ENCODE data around the gene ST3GAL2. TPM values are rescaled to one million over a fixed set of nuclear protein-coding genes. Genes with fewer than 3 reads are reported as not detected.

Gene ST3GAL2
- total and polyA plus RNA-seq, 2 donors (not counting 1 experiment from before 2014, with no cell fraction given), result 18.2 to 71.3 TPM

DNA sequence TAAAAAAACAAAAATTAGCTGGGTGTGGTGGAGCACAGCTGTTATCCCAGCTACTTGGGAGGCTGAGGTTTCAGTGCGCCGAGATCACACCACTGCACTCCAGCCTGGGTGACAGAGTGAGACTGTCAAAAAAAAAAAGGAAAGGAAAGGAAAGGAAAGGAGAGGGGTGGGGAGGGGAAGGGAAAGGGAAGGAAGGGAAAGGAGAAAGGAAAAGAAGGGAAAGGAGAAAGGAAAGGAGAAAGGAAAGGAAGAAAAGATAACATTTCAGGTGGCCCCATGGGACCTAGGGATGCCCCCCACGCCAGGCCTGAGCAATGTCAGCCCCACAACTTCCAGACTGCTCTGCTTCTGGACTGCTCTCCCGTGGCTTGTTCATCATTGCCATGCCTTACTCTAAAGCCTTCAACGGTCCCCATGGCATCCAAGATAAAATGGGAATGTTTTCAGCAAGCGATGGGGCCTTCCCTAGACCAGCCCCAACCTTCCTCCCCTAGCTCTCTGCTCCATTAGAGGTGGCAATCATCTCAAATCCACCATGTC is 55.4 kb downstream of the ST3GAL2 start:
- Histone ChIP-seq H3K9me3 (ENCODE audit: control extremely low read depth in 1 of 3, control insufficient read depth in 2 of 3, insufficient read depth in 1 of 3, low read length in 2 of 3) (peaks cover 0 to 3% (median 0%) of the 10 kb centered on the region in 3 donors), H3K27ac (ENCODE audit: low read length in 2 of 2) (no peak overlapping the region), H3K79me2 (ENCODE audit: control insufficient read depth, insufficient read depth, low read length) (peaks cover 6% of the 10 kb centered on the region), H3K27me3 (replicated peaks in 1 of 4; ENCODE audit: control extremely low read depth in 1 of 4, control insufficient read depth in 3 of 4, insufficient read depth in 4 of 4, low read length in 3 of 4) (no peaks in the 10 kb centered on the region), H3K9ac (ENCODE audit: low read length) (no peak overlapping the region), H2AFZ (ENCODE audit: insufficient read depth, low read depth, low read length, poor library complexity, severe bottlenecking) (no peak overlapping the region), H3K4me1 (ENCODE audit: control insufficient read depth in 2 of 2, insufficient read depth in 2 of 2, low read length in 2 of 2) (peaks cover 18 to 25% of the 10 kb centered on the region in 2 donors), H3K4me3 (ENCODE audit: control extremely low read depth in 1 of 5, extremely low read depth in 1 of 5, insufficient read depth in 1 of 5, low read depth in 2 of 5, low read length in 4 of 5) (no peak overlapping the region), H3K4me2 (replicated peaks; ENCODE audit: low read depth, low read length, poor library complexity, severe bottlenecking) (no peak overlapping the region), H3K36me3 (replicated peaks in 1 of 2; ENCODE audit: control extremely low read depth in 1 of 2, control insufficient read depth in 1 of 2, extremely low read depth in 1 of 2, insufficient read depth in 2 of 2, low read length in 1 of 2) (peaks cover 2 to 16% of the 10 kb centered on the region in 2 experiments), H4K20me1 (ENCODE audit: control insufficient read depth, insufficient read depth, low read length, poor library complexity, severe bottlenecking) (no peaks in the 10 kb centered on the region)
- Mint-ChIP-seq H3K27me3 (no peaks in the 10 kb centered on the region), H3K9me3 (ENCODE audit: insufficient read depth) (no peaks in the 10 kb centered on the region), H3K4me3 (peak overlapping the region; percentile 40), H3K27ac (peak overlapping the region; percentile 21), H3K4me1 (peaks cover 8% of the 10 kb centered on the region)
- CTCF ChIA-PET, result no interaction called here
- POLR2A ChIA-PET, result no interaction called here
- TF ChIP-seq EZH2 (IDR thresholded peaks at IDR 0.05; ENCODE audit: borderline replicate concordance, insufficient read depth, low read depth, low read length, poor library complexity, severe bottlenecking), result no peak
- TF ChIP-seq, protein P1, sequence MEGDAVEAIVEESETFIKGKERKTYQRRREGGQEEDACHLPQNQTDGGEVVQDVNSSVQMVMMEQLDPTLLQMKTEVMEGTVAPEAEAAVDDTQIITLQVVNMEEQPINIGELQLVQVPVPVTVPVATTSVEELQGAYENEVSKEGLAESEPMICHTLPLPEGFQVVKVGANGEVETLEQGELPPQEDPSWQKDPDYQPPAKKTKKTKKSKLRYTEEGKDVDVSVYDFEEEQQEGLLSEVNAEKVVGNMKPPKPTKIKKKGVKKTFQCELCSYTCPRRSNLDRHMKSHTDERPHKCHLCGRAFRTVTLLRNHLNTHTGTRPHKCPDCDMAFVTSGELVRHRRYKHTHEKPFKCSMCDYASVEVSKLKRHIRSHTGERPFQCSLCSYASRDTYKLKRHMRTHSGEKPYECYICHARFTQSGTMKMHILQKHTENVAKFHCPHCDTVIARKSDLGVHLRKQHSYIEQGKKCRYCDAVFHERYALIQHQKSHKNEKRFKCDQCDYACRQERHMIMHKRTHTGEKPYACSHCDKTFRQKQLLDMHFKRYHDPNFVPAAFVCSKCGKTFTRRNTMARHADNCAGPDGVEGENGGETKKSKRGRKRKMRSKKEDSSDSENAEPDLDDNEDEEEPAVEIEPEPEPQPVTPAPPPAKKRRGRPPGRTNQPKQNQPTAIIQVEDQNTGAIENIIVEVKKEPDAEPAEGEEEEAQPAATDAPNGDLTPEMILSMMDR (IDR thresholded peaks at IDR 0.05), result no peak
- ATAC-seq (ENCODE audit: low read depth) (no peak), DNase-seq (no peak)
- intact Hi-C loops (cut with micrococcal nuclease), result no loop called here
- WGBS (ENCODE audit: insufficient coverage), result 90% methylated on average over 6 of the region's 6 CpGs

Measured in B cell (primary cell).